ENCODE measurements around the gene MKRN2. TPM values are rescaled to one million over a fixed set of nuclear protein-coding genes. Genes with fewer than 3 reads are reported as not detected.

The MKRN2 gene
- 34.2 and 37.4 TPM in 2 replicates for total RNA-seq

GRCh38 chr3:12556690-12557472 lies at the start of gene MKRN2:
MKRN2 (plus strand) TSS chr3:12557087; CDS start chr3:12557151, 64 bp downstream.
- H3K4me3 ChIP-seq (ENCODE audit: low read depth, low read length): peak within 1 kb of the TSS; percentile 98
- TF ChIP-seq CTCF (conservative IDR thresholded peaks at IDR 0.05; ENCODE audit: low read depth, low read length): no peak
- no peak for DNase-seq (ENCODE audit: low read depth)

- no peak for DNase-seq (ENCODE audit: low read depth)
- H3K4me3 ChIP-seq (ENCODE audit: low read depth, low read length): no peak overlapping the region
- TF ChIP-seq CTCF (conservative IDR thresholded peaks at IDR 0.05; ENCODE audit: low read depth, low read length): no peak
Observed at GRCh38 chr3:12507591-12508281, 49.2 kb upstream of the MKRN2 start.

- H3K4me3 ChIP-seq (ENCODE audit: low read depth, low read length): no peak overlapping the region
- DNase-seq (ENCODE audit: low read depth): peak; percentile 59
- no peak for TF ChIP-seq CTCF (conservative IDR thresholded peaks at IDR 0.05; ENCODE audit: low read depth, low read length)
Observed at GRCh38 chr3:12508291-12508700, 48.6 kb upstream of the MKRN2 start.

GRCh38 chr3:12509466-12509865 lies 47.4 kb upstream of the MKRN2 start:
- no peak for DNase-seq (ENCODE audit: low read depth)
- H3K4me3 ChIP-seq (ENCODE audit: low read depth, low read length): no peak overlapping the region
- TF ChIP-seq CTCF (conservative IDR thresholded peaks at IDR 0.05; ENCODE audit: low read depth, low read length): no peak

- no peak for DNase-seq (ENCODE audit: low read depth)
- no peak overlapping the region for H3K4me3 ChIP-seq (ENCODE audit: low read depth, low read length)
- TF ChIP-seq CTCF (conservative IDR thresholded peaks at IDR 0.05; ENCODE audit: low read depth, low read length): no peak
Observed at GRCh38 chr3:12512534-12513118, 44.3 kb upstream of the MKRN2 start.

- H3K4me3 ChIP-seq (ENCODE audit: low read depth, low read length): no peak overlapping the region
- no peak for DNase-seq (ENCODE audit: low read depth)
- no peak for TF ChIP-seq CTCF (conservative IDR thresholded peaks at IDR 0.05; ENCODE audit: low read depth, low read length)
Observed at GRCh38 chr3:12513694-12514446, 43.0 kb upstream of the MKRN2 start.

All from epithelial cell of proximal tubule (primary cell).